ENCODE data around the gene PDGFD.
"Not testable (repeated sequence)": the region's sequence is repeated elsewhere in the genome, so short reads cannot be mapped to it uniquely, and the experiment has no call there.

Gene PDGFD

DNA sequence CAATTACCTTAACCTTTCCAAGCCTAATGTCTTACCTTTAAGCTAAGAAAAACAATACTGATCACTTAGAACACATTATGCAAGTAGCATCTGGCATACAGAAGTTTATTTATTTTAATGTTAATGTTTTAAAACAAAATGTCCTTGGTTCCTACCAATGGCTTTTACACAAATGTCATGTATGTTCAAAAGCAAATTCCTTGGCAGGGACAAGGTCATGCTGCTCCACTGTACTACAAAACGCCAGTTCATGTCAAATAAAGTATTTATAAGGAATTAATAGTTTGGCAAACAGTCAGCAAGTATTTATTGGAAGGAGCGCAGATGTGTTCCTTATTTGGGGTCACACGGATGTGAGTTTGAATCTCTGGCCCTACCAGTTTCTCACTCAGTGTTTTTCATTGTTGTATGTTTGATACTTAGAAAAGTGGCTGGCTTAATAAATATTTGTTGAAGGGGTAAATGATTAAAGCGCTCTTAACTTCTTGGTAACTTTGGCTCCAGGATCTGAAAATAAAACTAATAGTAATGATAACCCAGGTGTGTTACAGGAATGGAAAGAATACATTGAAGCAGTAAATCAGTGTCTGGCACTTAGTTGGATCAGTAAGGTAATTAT is 108.9 kb downstream of the PDGFD start:
- DNase-seq (ENCODE audit: low spot score) = no peak

DNA sequence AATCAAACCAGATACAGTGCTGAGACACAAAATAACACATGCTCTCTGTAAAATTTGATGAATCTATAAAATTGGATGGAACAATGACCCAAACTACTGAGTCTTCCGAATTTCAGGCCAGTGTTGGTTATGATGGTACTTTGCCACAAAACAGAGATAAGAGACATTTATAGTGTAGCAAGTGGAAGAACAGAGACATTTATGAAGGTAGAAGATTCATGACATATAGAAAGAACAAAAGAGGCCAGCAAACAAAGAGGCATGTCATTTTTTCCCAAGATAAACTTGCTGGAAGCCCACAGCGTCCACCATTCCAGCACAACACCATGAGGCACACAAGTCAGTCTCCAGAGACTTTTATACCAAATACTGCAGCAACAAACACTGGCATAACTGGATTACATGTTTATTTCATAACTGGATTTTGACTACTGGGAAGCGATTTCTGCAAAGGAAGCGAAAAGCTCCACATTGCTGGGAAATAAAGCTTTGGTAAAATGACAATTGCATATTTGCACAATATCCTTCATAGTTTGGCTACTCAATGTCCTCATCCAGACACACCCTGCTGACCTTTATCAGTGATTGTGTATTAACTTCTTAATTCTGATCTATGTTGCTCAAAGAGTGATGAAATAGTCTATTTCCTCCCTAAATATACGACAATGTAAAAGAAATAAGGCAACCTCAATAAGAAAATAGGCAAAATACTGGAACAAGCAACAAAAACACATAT is 110.0 kb downstream of the PDGFD start:
- DNase-seq (ENCODE audit: low spot score) = no peak

DNA sequence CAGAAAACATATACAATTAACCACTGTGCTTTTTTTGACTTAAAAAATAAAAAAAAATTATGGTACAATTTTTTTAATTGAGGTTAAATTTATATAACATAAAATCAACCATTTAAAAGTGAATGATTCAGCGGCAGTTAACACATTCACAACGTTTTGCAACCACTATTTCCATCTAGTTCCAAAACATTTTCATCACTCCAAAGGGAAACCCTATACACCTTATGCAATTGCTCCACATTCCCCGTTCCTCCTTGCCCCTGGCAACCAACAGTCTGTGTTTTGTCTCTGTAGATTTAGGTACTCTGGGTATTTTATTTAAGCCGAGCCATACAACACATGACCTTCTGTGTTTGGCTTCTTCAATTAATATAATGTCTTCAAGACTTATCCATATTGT is 112.2 kb downstream of the PDGFD start:
- no peak for DNase-seq (ENCODE audit: low spot score)

- no peak for DNase-seq (ENCODE audit: low spot score)
These were observed 114.8 kb downstream of the PDGFD start for GRCh38 chr11:104049116-104049515.

DNA sequence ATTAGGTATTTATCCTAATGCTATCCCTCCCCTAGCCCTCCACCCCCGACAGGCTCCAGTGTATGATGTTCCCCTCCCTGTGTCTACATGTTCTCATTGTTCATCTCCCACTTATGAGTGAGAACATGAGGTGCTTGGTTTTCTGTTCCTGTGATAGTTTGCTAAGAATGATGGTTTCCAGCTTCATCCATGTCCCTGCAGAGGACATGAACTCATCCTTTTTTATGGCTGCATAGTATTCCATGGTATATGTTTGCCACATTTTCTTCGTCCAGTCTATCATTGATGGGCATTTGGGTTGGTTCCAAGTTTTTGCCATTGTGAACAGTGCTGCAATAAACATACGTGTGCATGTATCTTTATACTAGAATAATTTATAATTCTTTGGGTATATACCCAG is 117.1 kb downstream of the PDGFD start:
- not testable (repeated sequence) for DNase-seq (ENCODE audit: low spot score)

GRCh38 chr11:104046331-104046730 is 117.6 kb downstream of the PDGFD start:
- DNase-seq (ENCODE audit: low spot score) = no peak

GRCh38 chr11:104043678-104044239 is 120.2 kb downstream of the PDGFD start:
- DNase-seq (ENCODE audit: low spot score) = no peak

- DNase-seq (ENCODE audit: low spot score) = no peak
These were observed 120.8 kb downstream of the PDGFD start for GRCh38 chr11:104043142-104043541.

DNA sequence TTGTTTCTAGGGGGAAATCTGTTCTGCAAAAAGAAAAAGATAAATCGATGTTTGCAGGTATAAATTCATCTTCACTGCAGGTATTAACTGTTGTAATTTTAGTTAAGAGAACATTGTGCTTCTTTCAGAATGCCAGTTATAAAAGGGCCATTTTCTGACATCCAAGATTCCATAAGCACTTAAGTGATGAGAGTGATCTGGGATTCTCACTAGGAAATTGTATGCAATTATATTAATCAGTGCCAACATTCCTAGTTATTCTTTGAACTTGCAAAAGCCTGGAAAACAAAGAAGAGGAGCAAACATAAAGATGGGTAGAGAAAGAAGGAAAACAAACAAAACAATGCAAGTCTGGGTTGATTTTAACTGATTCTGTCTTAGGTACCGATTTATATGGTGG is 122.2 kb downstream of the PDGFD start:
- no peak for DNase-seq (ENCODE audit: low spot score)

- no peak for DNase-seq (ENCODE audit: low spot score)
These were observed 127.0 kb downstream of the PDGFD start for GRCh38 chr11:104036995-104037394.

- DNase-seq (ENCODE audit: low spot score) = no peak
These were observed 127.4 kb downstream of the PDGFD start, which contains the start of gene DDI1 for GRCh38 chr11:104036588-104036987. Gene DDI1 (plus strand): TSS chr11:104036640. CDS start chr11:104036823, 183 bp downstream.

GRCh38 chr11:104033561-104033960 is 130.4 kb downstream of the PDGFD start:
- no peak for DNase-seq (ENCODE audit: low spot score)

DNA sequence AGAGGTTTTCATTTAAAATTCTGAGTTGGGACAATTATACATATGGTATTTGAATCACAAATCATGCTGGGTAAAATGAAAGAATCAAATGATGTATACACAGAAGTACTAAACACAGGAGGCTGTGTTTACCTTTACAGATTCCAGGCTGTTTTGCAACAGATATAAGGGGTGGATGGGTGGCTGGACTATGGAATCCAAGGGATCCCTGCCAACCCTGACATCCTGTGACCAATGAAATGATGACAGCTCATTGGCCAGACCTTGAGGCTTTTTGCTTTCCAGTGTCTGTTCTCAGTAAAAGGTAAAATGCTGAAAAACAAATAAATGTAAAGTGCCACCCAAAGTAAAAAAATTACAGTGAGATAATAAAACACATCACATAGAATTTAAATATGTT is 130.8 kb downstream of the PDGFD start:
- no peak for DNase-seq (ENCODE audit: low spot score)

DNA sequence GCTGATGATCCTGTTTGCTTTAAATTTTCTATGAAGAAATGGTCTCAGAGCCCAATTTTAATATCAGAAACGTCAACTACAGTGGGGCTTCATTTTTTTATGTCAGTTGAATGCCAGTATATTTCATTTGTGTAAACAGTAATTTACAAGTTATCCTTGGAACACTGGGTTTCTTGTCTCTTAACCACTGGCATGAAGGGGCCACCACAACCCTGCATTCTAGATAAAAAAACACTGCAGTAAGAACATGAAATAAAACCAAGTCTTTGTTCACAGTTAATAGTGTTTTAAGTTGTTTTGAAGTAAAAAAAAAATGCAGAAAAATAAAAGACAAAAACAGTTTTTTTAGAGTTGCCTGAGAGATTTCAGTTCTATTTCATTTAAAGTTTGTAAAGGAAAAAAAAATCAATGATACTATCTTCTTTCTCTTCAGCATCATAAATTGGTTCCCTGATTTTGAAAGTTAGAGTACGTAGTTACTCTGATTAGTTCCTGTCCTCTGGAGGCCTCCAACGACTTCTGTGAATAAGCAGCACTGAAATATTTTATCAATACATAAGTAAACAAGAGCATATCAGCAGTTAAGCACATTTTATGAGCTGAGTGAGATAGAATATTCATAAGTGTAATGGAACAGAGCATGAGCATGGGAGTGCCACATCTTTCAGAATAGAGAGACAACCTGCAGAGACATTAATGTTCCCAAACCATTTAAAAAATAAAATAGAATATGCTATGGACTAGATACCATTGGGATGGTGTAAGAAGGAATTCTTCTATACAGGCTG is 135.3 kb downstream of the PDGFD start:
- DNase-seq (ENCODE audit: low spot score) = no peak

DNA sequence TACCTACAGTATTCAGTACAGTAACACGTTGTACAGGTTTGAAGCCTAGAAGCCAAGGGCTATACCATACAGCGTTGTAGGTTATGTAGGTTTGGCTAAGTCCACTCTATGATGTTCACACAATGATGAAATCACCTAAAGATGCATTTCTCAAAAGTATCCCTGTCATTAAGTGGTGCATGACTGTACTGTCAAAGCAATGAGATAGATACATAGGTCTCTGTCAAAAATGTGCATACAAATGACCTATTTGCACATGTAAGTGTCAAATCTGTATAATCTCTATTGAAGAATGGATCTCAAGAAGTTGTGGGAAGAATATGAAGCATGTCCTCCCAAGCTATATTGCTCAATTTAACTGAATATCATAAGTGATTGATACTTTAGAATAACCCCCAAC is 139.4 kb downstream of the PDGFD start:
- no peak for DNase-seq (ENCODE audit: low spot score)

- DNase-seq (ENCODE audit: low spot score) = no peak
These were observed 148.1 kb downstream of the PDGFD start for GRCh38 chr11:104015649-104016415.

GRCh38 chr11:104011044-104011443 is 152.9 kb downstream of the PDGFD start:
- no peak for DNase-seq (ENCODE audit: low spot score)

- DNase-seq (ENCODE audit: low spot score) = no peak
These were observed 154.2 kb downstream of the PDGFD start for GRCh38 chr11:104009744-104010143.

DNA sequence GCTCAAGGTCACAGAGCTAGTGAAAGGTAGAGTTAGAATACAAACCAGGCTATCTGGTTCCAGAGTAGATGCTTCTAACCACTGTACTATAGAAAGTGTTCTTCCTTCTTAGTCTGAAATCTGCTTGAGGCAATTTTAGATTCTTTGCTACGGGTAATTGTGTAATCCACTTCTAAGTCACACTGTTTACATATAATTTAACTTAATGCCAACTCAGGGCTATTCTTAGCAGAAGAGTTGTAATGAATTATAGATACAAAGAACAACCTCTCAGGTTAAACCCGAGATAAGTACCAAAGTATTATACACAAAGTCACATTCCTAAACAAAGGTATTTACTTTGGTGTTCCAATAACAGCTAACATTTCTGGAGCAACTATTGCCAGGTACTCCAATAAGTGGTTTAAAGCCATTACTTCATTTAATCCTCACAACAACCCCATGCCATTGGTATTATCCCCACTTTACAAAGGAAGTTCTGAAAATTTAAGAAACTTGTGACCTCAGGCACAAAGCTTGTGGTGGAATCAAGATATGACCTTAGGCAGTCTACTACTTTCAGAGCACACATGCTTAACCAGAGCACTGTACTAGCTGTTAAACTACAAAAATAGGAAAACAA is 158.6 kb downstream of the PDGFD start:
- no peak for DNase-seq (ENCODE audit: low spot score)

DNA sequence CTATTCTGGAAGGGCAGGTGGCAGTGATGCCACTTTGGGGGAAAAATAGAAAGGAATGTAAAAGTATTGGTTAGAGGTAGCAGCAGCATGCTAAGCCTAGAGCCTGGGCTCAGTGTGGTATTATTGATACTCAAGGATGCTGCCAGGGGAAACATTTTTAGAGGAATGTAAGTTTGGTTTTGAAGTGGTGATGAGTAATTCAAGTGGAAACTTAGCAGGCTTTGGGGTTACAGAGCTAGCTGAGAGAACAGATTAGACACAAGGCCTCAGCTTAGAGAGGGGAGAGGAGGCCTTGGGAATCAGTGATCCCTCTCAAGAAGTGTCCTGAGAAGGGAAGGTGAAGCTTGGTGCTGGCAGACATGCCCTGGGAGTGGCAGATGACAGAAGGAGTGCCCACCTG is 160.5 kb downstream of the PDGFD start:
- no peak for DNase-seq (ENCODE audit: low spot score)

GRCh38 chr11:104001561-104002056 is 162.3 kb downstream of the PDGFD start:
- DNase-seq (ENCODE audit: low spot score) = no peak

Data from LoVo (cell line).